ENCODE measurements around the gene NCKAP5L.
"Not testable (repeated sequence)": the region's sequence is repeated elsewhere in the genome, so short reads cannot be mapped to it uniquely, and the experiment has no call there.

Gene NCKAP5L

GRCh38 chr12:49798248-49798647 lies 30.0 kb downstream of the NCKAP5L start:
- DNase-seq (ENCODE audit: low read depth in 2 of 2) = no peak

- DNase-seq (ENCODE audit: low read depth in 2 of 2) = no peak
These were observed 30.8 kb downstream of the NCKAP5L start for GRCh38 chr12:49797449-49797776.

- no peak for DNase-seq (ENCODE audit: low read depth in 2 of 2)
These were observed 31.4 kb downstream of the NCKAP5L start for GRCh38 chr12:49796606-49797448.

- no peak for DNase-seq (ENCODE audit: low read depth in 2 of 2)
These were observed 32.1 kb downstream of the NCKAP5L start for GRCh38 chr12:49796155-49796554.

- no peak for DNase-seq (ENCODE audit: low read depth in 2 of 2)
These were observed 32.5 kb downstream of the NCKAP5L start for GRCh38 chr12:49795654-49796105.

DNA sequence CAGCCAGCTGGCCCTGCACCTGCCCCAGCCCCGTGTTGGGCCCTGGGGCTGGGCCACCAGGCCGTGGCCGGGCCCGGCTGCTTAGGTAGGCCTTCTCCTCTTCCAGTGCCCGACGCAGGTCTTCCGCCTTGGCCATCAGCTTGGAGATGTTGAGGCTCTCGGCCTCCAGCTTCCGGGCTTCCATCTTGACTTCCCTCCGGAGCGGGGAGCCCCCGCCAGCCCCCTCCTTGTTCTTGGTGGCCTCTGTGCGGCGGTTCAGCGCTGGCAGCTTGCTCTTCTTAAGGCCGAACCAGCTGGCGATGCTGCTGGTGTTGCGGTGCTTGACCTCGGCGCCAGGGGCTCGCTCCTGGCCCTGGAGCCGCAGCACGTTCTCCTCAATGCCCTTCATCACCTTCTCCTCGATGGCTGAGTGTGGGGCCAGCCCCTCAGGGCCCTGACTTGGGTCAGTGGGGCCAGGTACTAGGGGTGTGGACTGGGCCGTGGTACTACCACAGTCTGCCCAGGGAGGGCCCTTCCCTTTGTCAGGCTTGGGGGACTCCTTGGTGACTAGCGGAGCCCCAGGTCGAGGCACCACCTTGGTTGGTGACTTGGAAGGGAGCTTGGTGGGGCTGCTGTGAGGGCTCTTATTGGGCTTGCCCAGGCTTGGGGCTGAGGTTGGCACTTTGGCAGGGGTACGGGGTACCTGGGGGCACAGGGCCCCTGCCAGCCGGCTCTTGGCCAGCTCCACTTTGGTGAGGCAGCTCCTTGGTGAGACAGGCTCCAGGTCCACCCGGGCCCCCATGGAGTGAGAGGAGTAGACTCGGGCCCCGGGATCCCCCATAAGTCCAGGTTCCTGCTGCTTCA lies 33.2 kb downstream of the NCKAP5L start:
- no peak for DNase-seq (ENCODE audit: low read depth in 2 of 2)

DNA sequence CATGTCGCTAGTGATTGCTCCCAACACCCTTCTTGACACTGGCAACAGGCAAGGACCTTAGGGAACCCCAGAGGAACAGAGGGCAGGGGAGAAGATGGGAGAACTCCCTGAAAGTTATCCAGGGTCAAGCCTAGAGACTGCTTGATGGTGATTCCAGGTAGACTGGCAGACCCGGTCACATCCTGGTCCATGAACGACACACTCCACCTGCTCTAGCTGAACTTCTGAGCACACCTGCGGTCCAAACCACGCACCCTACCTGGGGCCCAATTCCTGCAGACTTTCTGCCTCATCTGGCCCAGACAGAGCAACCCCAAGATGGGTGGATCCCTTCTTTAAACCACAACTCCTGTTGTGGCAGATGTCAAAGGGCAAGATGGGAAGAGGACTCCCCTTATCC lies 34.2 kb downstream of the NCKAP5L start:
- DNase-seq (ENCODE audit: low read depth in 2 of 2) = no peak

- no peak for DNase-seq (ENCODE audit: low read depth in 2 of 2)
These were observed 34.6 kb downstream of the NCKAP5L start for GRCh38 chr12:49793620-49794019.

GRCh38 chr12:49792976-49793580 lies 35.1 kb downstream of the NCKAP5L start:
- no peak for DNase-seq (ENCODE audit: low read depth in 2 of 2)

GRCh38 chr12:49792181-49792970 lies 35.8 kb downstream of the NCKAP5L start:
- DNase-seq (ENCODE audit: low read depth in 2 of 2) = no peak

DNA sequence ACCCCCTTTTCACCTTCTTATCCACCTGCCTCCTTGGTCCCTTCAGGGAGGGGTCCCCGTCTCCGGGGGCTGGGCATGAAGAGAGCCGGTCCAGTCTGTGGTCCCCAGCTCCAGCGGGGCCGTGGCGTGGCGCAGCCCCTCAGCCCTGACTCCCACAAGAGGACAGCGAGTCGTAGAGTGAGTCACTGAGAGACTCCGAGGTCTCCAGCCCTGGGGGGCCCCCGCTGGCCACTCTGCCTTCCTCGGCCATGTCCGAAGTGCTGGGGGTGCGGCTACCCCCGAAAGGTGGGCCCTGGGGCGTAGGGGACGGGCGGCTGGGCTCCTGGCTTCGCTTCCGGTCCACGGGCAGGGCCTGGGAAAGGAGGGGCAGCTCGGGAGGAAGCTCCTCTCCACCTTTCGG lies 36.5 kb downstream of the NCKAP5L start:
- DNase-seq (ENCODE audit: low read depth in 2 of 2) = no peak

- DNase-seq (ENCODE audit: low read depth in 2 of 2) = no peak
These were observed 37.3 kb downstream of the NCKAP5L start for GRCh38 chr12:49790741-49791555.

- no peak for DNase-seq (ENCODE audit: low read depth in 2 of 2)
These were observed 38.2 kb downstream of the NCKAP5L start for GRCh38 chr12:49789992-49790391.

GRCh38 chr12:49787672-49788071 lies 40.5 kb downstream of the NCKAP5L start:
- no peak for DNase-seq (ENCODE audit: low read depth in 2 of 2)

DNA sequence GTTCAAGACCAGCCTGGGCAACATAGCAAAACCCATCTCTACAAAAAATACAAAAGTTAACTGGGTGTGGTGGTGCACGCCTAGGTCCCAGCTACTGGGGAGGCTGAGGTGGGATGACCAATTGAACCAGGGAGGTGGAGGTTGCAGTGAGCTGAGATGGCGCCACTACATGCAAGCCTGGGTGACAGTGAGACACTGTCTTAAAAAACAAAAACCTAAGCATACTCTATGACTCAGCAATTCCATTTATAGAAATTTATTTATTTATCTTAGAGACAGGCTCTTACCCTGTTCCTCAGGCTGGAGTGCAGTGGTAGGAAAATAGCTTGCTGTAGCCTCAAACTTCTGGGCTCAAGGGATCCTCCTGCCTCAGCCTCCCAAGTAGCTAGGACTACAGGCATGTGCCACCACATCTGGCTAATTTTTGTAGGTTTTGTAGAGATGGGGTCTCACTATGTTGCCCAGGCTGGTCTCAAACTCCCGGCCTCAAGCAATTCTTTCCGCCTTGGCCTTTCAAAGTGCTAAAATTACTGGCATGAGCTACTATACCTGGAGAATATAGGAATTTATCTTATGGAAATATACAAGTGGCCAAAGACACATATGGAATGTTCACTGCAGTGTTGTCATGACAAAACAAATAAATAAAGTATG lies 43.3 kb downstream of the NCKAP5L start:
- no peak for DNase-seq (ENCODE audit: low read depth in 2 of 2)

DNA sequence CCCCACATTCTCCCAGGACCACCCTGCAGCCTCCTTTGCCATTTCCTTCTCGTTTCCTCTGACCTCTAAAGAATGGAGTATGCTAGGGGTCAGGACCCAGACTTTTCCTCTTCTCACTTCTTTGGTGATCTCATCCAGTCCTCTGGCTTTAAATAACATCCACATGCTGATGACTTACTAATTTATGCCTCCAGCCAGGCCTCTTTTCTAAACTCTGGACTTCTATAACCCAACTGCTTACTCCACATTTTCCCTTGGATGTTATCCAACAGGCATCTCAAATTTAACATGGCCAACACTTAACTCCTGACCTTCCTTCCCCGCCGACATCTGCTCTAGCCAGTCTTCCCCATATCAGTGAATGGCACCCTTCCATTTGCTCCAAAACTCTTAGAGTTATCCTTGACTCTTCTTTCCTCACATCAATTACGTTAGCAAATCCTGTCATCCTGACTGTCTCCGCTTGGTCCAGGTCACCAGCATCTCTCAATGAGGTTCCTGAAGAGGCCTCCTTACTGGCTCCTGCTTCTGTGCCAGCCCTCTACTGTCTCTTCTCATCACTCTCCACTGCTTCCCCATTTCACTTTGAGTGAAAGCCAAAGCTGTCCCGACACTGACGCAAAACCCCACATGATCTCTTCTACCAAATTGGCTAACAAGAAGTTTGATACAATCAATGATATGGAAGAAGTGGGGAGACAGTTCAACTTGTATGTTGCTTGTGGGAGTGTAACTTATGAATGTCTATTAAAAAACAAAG lies 44.1 kb downstream of the NCKAP5L start:
- no peak for DNase-seq (ENCODE audit: low read depth in 2 of 2)

- DNase-seq (ENCODE audit: low read depth in 2 of 2) = not testable (repeated sequence)
These were observed 47.3 kb downstream of the NCKAP5L start for GRCh38 chr12:49780914-49781313.

DNA sequence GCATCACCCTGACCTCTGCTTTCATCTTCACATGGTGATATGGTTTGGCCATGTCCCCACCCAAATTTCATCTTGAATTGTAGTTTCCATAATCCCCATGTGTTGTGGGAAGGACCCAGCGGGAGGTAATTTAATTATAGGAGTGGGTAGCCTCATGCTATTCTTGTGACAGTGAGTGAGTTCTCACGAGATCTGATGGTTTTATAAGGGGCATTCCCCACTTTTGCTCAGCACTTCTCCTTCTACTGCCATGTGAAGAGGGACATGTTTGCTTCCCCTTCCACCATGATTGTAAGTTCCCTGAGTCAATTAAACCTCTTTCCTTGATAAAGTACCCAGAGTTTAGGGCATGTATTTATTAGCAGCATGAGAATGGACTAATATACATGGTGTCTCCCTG lies 48.6 kb downstream of the NCKAP5L start:
- DNase-seq (ENCODE audit: low read depth in 2 of 2) = no peak

Measured in activated CD4-positive, alpha-beta T cell treated with anti-CD3 and anti-CD28 coated beads for 24 hours (primary cell).